GM18511 (cell line): ENCODE results near the gene FUZ.

ENCODE experiments used
- ATAC-seq: cut with Tn5 transposase; IDR thresholded peaks from one replicate; pipeline ENCODE4 v1.9.1; 2021; ENCODE audit warnings: mild to moderate bottlenecking, moderate library complexity; ENCODE audit not compliant: unreplicated experiment

The FUZ gene

DNA sequence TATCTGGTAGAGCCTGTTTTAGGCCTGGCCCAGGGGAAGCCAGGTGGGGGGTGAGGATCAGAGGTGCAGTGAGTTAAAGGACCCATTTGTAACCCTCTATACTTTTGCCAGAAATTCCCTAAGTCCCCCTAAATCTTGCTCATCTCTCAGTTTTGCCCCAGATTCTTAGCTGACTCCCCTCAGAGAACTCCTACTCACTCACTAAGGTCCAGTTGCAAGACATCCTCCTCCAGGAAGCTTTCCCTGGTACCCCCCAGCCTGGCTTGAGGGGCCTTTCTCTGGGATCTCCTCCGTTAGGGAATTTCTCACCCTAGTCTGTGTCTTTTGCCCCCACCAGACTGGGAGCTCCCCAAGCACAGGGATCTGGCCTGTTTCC lies 51.9 kb downstream of the FUZ start:
- ATAC-seq: no peak

GRCh38 chr19:49758292-49758691 lies 54.8 kb downstream of the FUZ start:
- ATAC-seq: no peak
